ENCODE measurements around the gene ZNF655.

- TF ChIP-seq CTCF (IDR thresholded peaks at IDR 0.05; ENCODE audit: low read length) (no peak), EZH2 (optimal IDR thresholded peaks at IDR 0.05; ENCODE audit: low read depth, low read length) (no peak), EZH2phosphoT487 (IDR thresholded peaks at IDR 0.05; ENCODE audit: low read length) (no peak)
These were observed 519 bp upstream of the ZNF655 start for GRCh38 chr7:99557940-99558305.

All from MM.1S (cell line).